ENCODE measurements around the gene CARD9.

GRCh38 chr9:136345281-136346156, 27.9 kb downstream of the CARD9 start:
- TF ChIP-seq, protein P1, sequence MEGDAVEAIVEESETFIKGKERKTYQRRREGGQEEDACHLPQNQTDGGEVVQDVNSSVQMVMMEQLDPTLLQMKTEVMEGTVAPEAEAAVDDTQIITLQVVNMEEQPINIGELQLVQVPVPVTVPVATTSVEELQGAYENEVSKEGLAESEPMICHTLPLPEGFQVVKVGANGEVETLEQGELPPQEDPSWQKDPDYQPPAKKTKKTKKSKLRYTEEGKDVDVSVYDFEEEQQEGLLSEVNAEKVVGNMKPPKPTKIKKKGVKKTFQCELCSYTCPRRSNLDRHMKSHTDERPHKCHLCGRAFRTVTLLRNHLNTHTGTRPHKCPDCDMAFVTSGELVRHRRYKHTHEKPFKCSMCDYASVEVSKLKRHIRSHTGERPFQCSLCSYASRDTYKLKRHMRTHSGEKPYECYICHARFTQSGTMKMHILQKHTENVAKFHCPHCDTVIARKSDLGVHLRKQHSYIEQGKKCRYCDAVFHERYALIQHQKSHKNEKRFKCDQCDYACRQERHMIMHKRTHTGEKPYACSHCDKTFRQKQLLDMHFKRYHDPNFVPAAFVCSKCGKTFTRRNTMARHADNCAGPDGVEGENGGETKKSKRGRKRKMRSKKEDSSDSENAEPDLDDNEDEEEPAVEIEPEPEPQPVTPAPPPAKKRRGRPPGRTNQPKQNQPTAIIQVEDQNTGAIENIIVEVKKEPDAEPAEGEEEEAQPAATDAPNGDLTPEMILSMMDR (IDR thresholded peaks at IDR 0.05) = peak; percentile 41
- no peak for TF ChIP-seq USF2 (IDR thresholded peaks at IDR 0.05; ENCODE audit: borderline replicate concordance, low read depth, low read length)
- TF ChIP-seq RXRA (IDR thresholded peaks at IDR 0.05; ENCODE audit: borderline replicate concordance, low read depth) = no peak
- no peak for TF ChIP-seq EP300 (IDR thresholded peaks at IDR 0.05; ENCODE audit: borderline replicate concordance in 1 of 2, low read depth in 1 of 2, low read length in 1 of 2)
- no peak for TF ChIP-seq PBX3 (IDR thresholded peaks at IDR 0.05)
- TF ChIP-seq REST (IDR thresholded peaks at IDR 0.05; ENCODE audit: low read depth, low read length) = no peak

All from SK-N-SH (cell line).